ENCODE measurements around the gene DPH7. TPM values are rescaled to one million over a fixed set of nuclear protein-coding genes. Genes with fewer than 3 reads are reported as not detected.

The DPH7 gene
- total and polyA plus RNA-seq, 2 experiments from 2014 or later = 28.3 to 36.9 TPM

DNA sequence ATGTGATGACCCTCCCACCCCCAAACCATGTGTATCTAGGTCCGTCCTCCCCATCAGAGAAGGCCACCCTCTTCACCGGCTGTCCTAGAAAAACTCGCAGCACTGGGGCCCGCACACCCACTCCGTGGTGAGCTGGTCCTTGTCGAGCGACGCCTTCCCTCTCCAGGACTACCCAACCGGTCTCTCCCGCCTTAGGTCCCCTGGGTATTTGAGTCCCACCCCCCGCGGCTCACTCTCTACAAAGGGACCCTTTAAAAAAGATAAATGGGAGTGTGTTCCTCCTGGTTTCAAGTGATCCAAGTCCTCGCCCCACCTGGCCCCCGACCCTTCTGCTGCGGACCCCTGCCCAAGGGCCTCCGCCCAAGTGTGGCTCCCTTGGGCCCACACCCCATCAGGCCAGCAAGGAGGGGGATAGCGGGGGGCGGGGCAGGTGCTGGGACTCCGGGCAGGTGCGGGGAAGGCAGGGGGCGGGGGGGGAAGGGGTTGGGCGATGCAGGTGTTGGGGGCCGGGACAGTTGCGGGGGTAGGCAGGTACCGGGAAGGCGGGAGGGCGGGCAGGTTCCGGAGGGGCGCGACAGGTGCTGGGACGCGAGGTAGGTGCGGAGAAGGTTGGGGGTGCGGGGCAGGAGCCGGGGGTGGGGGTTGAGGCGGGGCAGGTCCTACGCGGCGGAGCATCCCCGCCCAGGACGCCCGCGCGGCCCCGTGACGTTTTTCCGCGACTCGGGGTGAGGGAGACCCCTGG, 25.8 kb upstream of the DPH7 start:
- no peaks in the 10 kb centered on the region for H3K9me2 ChIP-seq (replicated peaks; ENCODE audit: insufficient read depth)
- H3K79me2 ChIP-seq = peaks cover 31% of the 10 kb centered on the region
- 36% methylated on average over 21 of the region's 49 CpGs for WGBS (ENCODE audit: low lambda C conversion rate, missing lambda C conversion rate)
- DNase-seq (ENCODE audit: low spot score) = peak; percentile 34
- H2AFZ ChIP-seq = peak overlapping the region; percentile 4
- H3K27me3 ChIP-seq = no peaks in the 10 kb centered on the region
- peak overlapping the region; percentile 15 for H3K4me3 ChIP-seq
- H3K4me1 ChIP-seq (ENCODE audit: insufficient read depth) = peaks cover 20% of the 10 kb centered on the region
- no peaks in the 10 kb centered on the region for H3K9me3 ChIP-seq (ENCODE audit: low read depth)
- no peak overlapping the region for H3K27ac ChIP-seq
- peak overlapping the region; percentile 81 for H3K4me2 ChIP-seq
- H3K36me3 ChIP-seq (replicated peaks; ENCODE audit: insufficient read depth, low read depth) = no peaks in the 10 kb centered on the region
- H4K20me1 ChIP-seq (ENCODE audit: insufficient read depth, poor library complexity, severe bottlenecking) = peaks cover 20% of the 10 kb centered on the region
- TF ChIP-seq, protein P1, sequence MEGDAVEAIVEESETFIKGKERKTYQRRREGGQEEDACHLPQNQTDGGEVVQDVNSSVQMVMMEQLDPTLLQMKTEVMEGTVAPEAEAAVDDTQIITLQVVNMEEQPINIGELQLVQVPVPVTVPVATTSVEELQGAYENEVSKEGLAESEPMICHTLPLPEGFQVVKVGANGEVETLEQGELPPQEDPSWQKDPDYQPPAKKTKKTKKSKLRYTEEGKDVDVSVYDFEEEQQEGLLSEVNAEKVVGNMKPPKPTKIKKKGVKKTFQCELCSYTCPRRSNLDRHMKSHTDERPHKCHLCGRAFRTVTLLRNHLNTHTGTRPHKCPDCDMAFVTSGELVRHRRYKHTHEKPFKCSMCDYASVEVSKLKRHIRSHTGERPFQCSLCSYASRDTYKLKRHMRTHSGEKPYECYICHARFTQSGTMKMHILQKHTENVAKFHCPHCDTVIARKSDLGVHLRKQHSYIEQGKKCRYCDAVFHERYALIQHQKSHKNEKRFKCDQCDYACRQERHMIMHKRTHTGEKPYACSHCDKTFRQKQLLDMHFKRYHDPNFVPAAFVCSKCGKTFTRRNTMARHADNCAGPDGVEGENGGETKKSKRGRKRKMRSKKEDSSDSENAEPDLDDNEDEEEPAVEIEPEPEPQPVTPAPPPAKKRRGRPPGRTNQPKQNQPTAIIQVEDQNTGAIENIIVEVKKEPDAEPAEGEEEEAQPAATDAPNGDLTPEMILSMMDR (IDR thresholded peaks at IDR 0.05; ENCODE audit: poor library complexity) = no peak
- TF ChIP-seq EZH2 (IDR thresholded peaks at IDR 0.05; ENCODE audit: borderline replicate concordance) (no peak), EZH2phosphoT487 (IDR thresholded peaks at IDR 0.05; ENCODE audit: low read depth, severe bottlenecking, unreplicated experiment) (no peak)

DNA sequence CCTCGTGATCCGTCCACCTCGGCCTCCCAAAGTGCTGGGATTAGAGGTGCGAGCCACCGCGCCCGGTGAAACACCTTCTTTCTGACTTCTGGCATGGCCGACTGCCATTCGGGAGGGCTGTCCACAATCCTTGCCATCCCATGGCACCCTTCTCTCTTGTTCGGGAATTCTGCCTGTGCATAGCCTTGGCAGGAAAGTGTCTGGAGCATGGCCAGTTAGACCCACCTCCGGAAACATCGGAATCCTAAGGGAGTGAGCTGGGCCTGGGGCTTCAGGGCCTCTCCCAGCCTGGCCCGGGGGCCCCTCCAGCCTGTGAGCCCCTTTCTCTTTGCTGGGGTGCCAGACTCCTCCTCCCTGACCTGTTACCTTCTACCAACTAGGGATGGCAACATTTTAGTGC, 25.2 kb upstream of the DPH7 start:
- Histone ChIP-seq H3K27me3 (no peaks in the 10 kb centered on the region), H3K9me3 (ENCODE audit: low read depth) (no peaks in the 10 kb centered on the region), H4K20me1 (ENCODE audit: insufficient read depth, poor library complexity, severe bottlenecking) (peaks cover 20% of the 10 kb centered on the region), H3K36me3 (replicated peaks; ENCODE audit: insufficient read depth, low read depth) (no peaks in the 10 kb centered on the region), H3K27ac (no peak overlapping the region), H2AFZ (no peak overlapping the region), H3K4me3 (no peak overlapping the region), H3K4me2 (no peak overlapping the region), H3K4me1 (ENCODE audit: insufficient read depth) (peaks cover 20% of the 10 kb centered on the region), H3K9me2 (replicated peaks; ENCODE audit: insufficient read depth) (no peaks in the 10 kb centered on the region), H3K79me2 (peaks cover 25% of the 10 kb centered on the region)
- 91% methylated on average over 13 of the region's 13 CpGs for WGBS (ENCODE audit: low lambda C conversion rate, missing lambda C conversion rate)
- no peak for DNase-seq (ENCODE audit: low spot score)
- TF ChIP-seq, protein P1 (IDR thresholded peaks at IDR 0.05; ENCODE audit: poor library complexity) = no peak
- TF ChIP-seq EZH2phosphoT487 (IDR thresholded peaks at IDR 0.05; ENCODE audit: low read depth, severe bottlenecking, unreplicated experiment) = no peak
- TF ChIP-seq EZH2 (IDR thresholded peaks at IDR 0.05; ENCODE audit: borderline replicate concordance) = no peak

DNA sequence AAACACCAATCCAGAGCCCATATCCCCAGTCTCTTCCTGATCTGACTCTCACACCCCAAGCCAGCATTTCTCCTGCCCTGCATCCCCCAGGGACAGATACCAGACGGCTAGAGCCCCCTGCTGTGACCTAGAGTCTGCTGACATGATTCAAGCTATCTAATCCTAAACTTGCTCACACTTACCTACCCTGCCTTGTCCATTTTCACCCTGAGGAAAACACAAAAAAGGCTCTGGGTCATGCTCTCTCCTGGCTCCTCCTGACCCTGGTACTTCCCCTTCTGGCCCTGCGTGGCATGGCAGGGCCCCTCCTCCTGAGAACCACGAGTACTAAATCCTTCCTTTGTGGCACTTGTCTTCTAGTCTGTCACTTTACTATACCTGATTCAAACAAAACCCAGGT, 23.9 kb upstream of the DPH7 start:
- H3K4me1 ChIP-seq (ENCODE audit: insufficient read depth) = peaks cover 14% of the 10 kb centered on the region
- no peak overlapping the region for H2AFZ ChIP-seq
- no peaks in the 10 kb centered on the region for H3K36me3 ChIP-seq (replicated peaks; ENCODE audit: insufficient read depth, low read depth)
- 21% methylated on average over 3 of the region's 3 CpGs for WGBS (ENCODE audit: low lambda C conversion rate, missing lambda C conversion rate)
- no peaks in the 10 kb centered on the region for H3K9me3 ChIP-seq (ENCODE audit: low read depth)
- H3K4me2 ChIP-seq = no peak overlapping the region
- TF ChIP-seq EZH2phosphoT487 (IDR thresholded peaks at IDR 0.05; ENCODE audit: low read depth, severe bottlenecking, unreplicated experiment) (no peak), EZH2 (IDR thresholded peaks at IDR 0.05; ENCODE audit: borderline replicate concordance) (no peak)
- TF ChIP-seq, protein P1 (IDR thresholded peaks at IDR 0.05; ENCODE audit: poor library complexity) = no peak
- H3K27ac ChIP-seq = no peak overlapping the region
- H3K79me2 ChIP-seq = peaks cover 12% of the 10 kb centered on the region
- peak; percentile 2 for DNase-seq (ENCODE audit: low spot score)
- H3K27me3 ChIP-seq = no peaks in the 10 kb centered on the region
- no peaks in the 10 kb centered on the region for H3K9me2 ChIP-seq (replicated peaks; ENCODE audit: insufficient read depth)
- peaks cover 16% of the 10 kb centered on the region for H4K20me1 ChIP-seq (ENCODE audit: insufficient read depth, poor library complexity, severe bottlenecking)
- H3K4me3 ChIP-seq = no peak overlapping the region

Measured in hepatocyte (in vitro differentiated cells).